HepG2 (cell line): ENCODE data around the gene PRELID1. TPM values are rescaled to one million over a fixed set of nuclear protein-coding genes. Genes with fewer than 3 reads are reported as not detected.

ENCODE experiments used
- ATAC-seq: fragments of 200-7000 bp; cut with Tn5 transposase; 3 replicates; pipeline ENCODE4 v1.9.1; 2020; ENCODE audit warnings: mild to moderate bottlenecking, moderate library complexity
- BruUV-seq: library from RNA; stranded (reverse); fragments of 400-500 nt; replicated peaks from 2 replicates; lab custom pipeline; 2021; lab: Mats Ljungman, UMichigan
- CTCF ChIA-PET: fragments of 300-600 bp; formaldehyde crosslinking; extraction: SDS; loops from one replicate; lab custom pipeline; 2021; ENCODE audit warnings: low total read pairs, inconsistent platforms, low intra/inter-chr PET ratio; lab: Yijun Ruan, JAX
- POLR2A ChIA-PET: fragments of 350-600 bp; sonication (Branson Sonifier 250); formaldehyde crosslinking; loops from one replicate; lab custom pipeline; 2020; ENCODE audit warnings: antibody characterized with exemption, inconsistent platforms; lab: Yijun Ruan, JAX
- DNase-seq: peaks from one replicate; pipeline ENCODE4 v3.0.0-alpha.2; 2015; ENCODE audit warnings: low spot score
- FAIRE-seq: peaks from 3 replicates; lab custom pipeline; 2011; peaks lifted over from hg19 to GRCh38; lab: Jason Lieb, UNC
- H2AFZ ChIP-seq: one replicate; pipeline ENCODE4 v1.6.1; 2011; ENCODE audit warnings: low read length, inconsistent platforms
- H3K27ac ChIP-seq: fragments of 300-600 bp; 3 replicates; pipeline ENCODE4 v1.8.0; 2011; ENCODE audit warnings: mixed run types, mild to moderate bottlenecking, mixed read lengths, low read length, inconsistent platforms; ENCODE audit not compliant: insufficient read depth; ENCODE audit errors: extremely low read length
- H3K27me3 ChIP-seq, 2 experiments: fragments of 200-600 bp in 1 of 2; 2 replicates in 1 of 2; 3 replicates in 1 of 2; pipeline versions ENCODE4 v1.6.0 to v1.8.0; 2011; ENCODE audit warnings: low read length in 2 of 2, mild to moderate bottlenecking in 2 of 2, moderate library complexity in 2 of 2, inconsistent platforms in 1 of 2; ENCODE audit not compliant: insufficient read depth in 2 of 2, control insufficient read depth in 1 of 2
- H3K36me3 ChIP-seq, 2 experiments: fragments of 200-600 bp in 1 of 2; replicated peaks in 1 of 2; 2 replicates in 1 of 2; 3 replicates in 1 of 2; pipeline versions ENCODE4 v1.5.1 to v1.8.0; 2011; ENCODE audit warnings: low read length in 2 of 2, inconsistent platforms in 1 of 2; ENCODE audit not compliant: insufficient read depth in 2 of 2, control insufficient read depth in 1 of 2
- H3K4me1 ChIP-seq: 2 replicates; pipeline ENCODE4 v1.5.1; 2012; ENCODE audit warnings: low read length, inconsistent platforms; ENCODE audit not compliant: insufficient read depth
- H3K4me2 ChIP-seq: 2 replicates; pipeline ENCODE4 v1.6.0; 2011; ENCODE audit warnings: low read depth, low read length, inconsistent platforms
- H3K4me3 ChIP-seq, 3 experiments: fragments of 200-600 bp in 1 of 3; sonication (generic), shearing (Covaris generic) in 1 of 3; replicated peaks in 1 of 3; 2 replicates each; pipeline ENCODE4 v1.5.1; 2011 to 2016; ENCODE audit warnings: low read length in 3 of 3, inconsistent platforms in 2 of 3, low read depth in 2 of 3, mild to moderate bottlenecking in 2 of 3, control low read depth in 1 of 3, mixed read lengths in 1 of 3; ENCODE audit not compliant: insufficient read depth in 1 of 3
- H3K79me2 ChIP-seq: one replicate; pipeline ENCODE4 v1.6.1; 2011; ENCODE audit warnings: low read length, inconsistent platforms; ENCODE audit not compliant: insufficient read depth
- H3K9ac ChIP-seq: 2 replicates; pipeline ENCODE4 v1.6.0; 2011; ENCODE audit warnings: mild to moderate bottlenecking, low read depth, low read length, inconsistent platforms; ENCODE audit not compliant: insufficient read depth
- H3K9me3 ChIP-seq: 2 replicates; pipeline ENCODE4 v1.5.1; 2012; ENCODE audit warnings: mild to moderate bottlenecking, low read length
- H4K20me1 ChIP-seq: 2 replicates; pipeline ENCODE4 v1.6.0; 2011; ENCODE audit warnings: inconsistent platforms, mild to moderate bottlenecking, low read length, moderate library complexity; ENCODE audit not compliant: insufficient read depth
- CBX2 ChIP-seq, 2 experiments: fragments of 200-600 bp in 1 of 2; sonication (generic); formaldehyde crosslinking in 1 of 2; IDR thresholded peaks; 2 replicates each; pipeline versions ENCODE4 v1.7.0 to v1.8.1; 2018 to 2022; ENCODE audit warnings: low read depth in 2 of 2, low read length in 1 of 2, mild to moderate bottlenecking in 1 of 2, missing genetic modification reagents in 1 of 2
- GATAD1 ChIP-seq: IDR thresholded peaks from 2 replicates; pipeline ENCODE4 v1.6.1; 2016; ENCODE audit warnings: missing genetic modification reagents, missing compliant biosample characterization
- SRF ChIP-seq: IDR thresholded peaks from 2 replicates; pipeline ENCODE4 v1.6.1; 2011; ENCODE audit warnings: mild to moderate bottlenecking, low read depth, low read length, moderate library complexity
- ZNF296 ChIP-seq: sonication (generic); formaldehyde crosslinking; conservative IDR thresholded peaks from 2 replicates; pipeline ENCODE4 v1.5.0; 2020; ENCODE audit warnings: mild to moderate bottlenecking, missing genetic modification reagents
- WGBS: methylation state at CpG from one replicate; pipeline ENCODE4 v1.1.6; 2017; ENCODE audit warnings: low lambda C conversion rate; 5-methylcytosine and 5-hydroxymethylcytosine counted together
- in situ Hi-C: cut with HindIII; loops from 2 replicates; pipeline ENCODE4 v1.10.0; 2017; ENCODE audit warnings: low pct_unique_long_range_greater_than_20kb; ENCODE audit not compliant: extremely low pct_ligation_motif_present
- intact Hi-C: fragments of 100-400 bp; cut with micrococcal nuclease; formaldehyde crosslinking; loops from one replicate; pipeline ENCODE4 v1.10.0; 2022; ENCODE audit not compliant: unreplicated experiment
- polyA plus RNA-seq, 8 experiments: library from polyadenylated mRNA; depleted of rRNA in 3 of 8; stranded (reverse) in 7 of 8; unstranded in 1 of 8; fragments of >200 nt; fragmentation: Illumina TruSeq in 4 of 8; extraction: Trizol in 4 of 8; gene quantifications; 2 replicates each; pipeline versions ENCODE4 v1.2.1 to v1.2.3, GENCODE V29; 2011 to 2016; ENCODE audit warnings: low read depth in 4 of 8, missing spikeins in 1 of 8, mixed read lengths in 1 of 8; ENCODE audit not compliant: insufficient read depth in 1 of 8
- total RNA-seq, 5 experiments: library from RNA; depleted of rRNA; stranded (reverse); fragments of >200 nt; fragmentation: Illumina TruSeq; extraction: Trizol; gene quantifications; 2 replicates each; pipeline ENCODE4 v1.2.3, GENCODE V29; 2016; ENCODE audit warnings: low read depth in 1 of 5
- TF ChIP-seq, protein P1 (sequence below): sonication (generic); formaldehyde crosslinking; IDR thresholded peaks from 2 replicates; pipeline ENCODE4 v1.5.1; 2020; ENCODE audit warnings: mild to moderate bottlenecking, moderate library complexity, missing genetic modification reagents
- TF ChIP-seq, protein P2 (sequence below): sonication (generic); formaldehyde crosslinking; IDR thresholded peaks from 2 replicates; pipeline ENCODE4 v1.5.0; 2020; ENCODE audit warnings: missing genetic modification reagents, mild to moderate bottlenecking, borderline replicate concordance
- TF ChIP-seq, protein P3 (sequence below), 2 experiments: fragments of 450-650 bp in 1 of 2; sonication (generic) in 1 of 2; formaldehyde crosslinking in 1 of 2; IDR thresholded peaks; 2 replicates each; pipeline versions ENCODE4 v1.6.1 to v1.8.0; 2016 to 2022; ENCODE audit warnings: antibody characterized with exemption in 1 of 2, mild to moderate bottlenecking in 1 of 2, missing genetic modification reagents in 1 of 2

The PRELID1 gene
- total and polyA plus RNA-seq, 2 of the 13 experiments (the other 11 are each of a cell fraction or from before 2014, with no cell fraction given): 250 to 271 TPM

DNA sequence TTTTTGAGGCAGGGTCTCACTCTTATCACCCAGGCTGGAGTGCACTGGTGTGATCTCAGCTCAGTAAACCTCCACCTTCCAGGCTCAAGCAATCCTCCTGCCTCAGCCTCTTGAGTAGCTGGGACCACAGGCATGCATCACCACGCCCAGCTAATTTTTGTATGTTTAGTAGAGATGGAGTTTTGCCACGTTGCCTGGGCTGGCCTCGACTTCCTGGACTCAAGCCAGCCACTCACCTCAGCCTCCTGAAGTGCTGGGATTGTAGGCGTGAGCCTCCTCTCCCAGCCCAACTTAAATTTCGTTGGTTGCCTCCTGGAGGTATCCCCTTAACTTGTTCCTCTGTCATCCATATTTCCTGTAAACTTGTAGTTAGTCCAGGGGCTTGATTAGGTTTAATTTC is 47.3 kb upstream of the PRELID1 start:
- Histone ChIP-seq H3K27me3 (peaks cover 0 to 4% of the 10 kb centered on the region in 2 experiments; a peak in 1 of 5 replicates), H3K4me2 (no peak overlapping the region), H2AFZ (no peak overlapping the region), H3K4me3 (no peak overlapping the region), H3K4me1 (no peaks in the 10 kb centered on the region), H3K9me3 (no peaks in the 10 kb centered on the region), H3K36me3 (no peaks in the 10 kb centered on the region), H3K79me2 (no peaks in the 10 kb centered on the region), H3K9ac (no peak overlapping the region), H4K20me1 (no peaks in the 10 kb centered on the region), H3K27ac (no peak overlapping the region)
- BruUV-seq: no TSS peak
- TF ChIP-seq ZNF296 (no peak), SRF (no peak), CBX2 (IDR thresholded peaks at IDR 0.05; ENCODE audit: low read depth, low read length) (no peak), CBX2 (CRISPR knock-in tag; IDR thresholded peaks at IDR 0.05; ENCODE audit: low read depth) (no peak), GATAD1 (no peak)
- TF ChIP-seq, protein P1, sequence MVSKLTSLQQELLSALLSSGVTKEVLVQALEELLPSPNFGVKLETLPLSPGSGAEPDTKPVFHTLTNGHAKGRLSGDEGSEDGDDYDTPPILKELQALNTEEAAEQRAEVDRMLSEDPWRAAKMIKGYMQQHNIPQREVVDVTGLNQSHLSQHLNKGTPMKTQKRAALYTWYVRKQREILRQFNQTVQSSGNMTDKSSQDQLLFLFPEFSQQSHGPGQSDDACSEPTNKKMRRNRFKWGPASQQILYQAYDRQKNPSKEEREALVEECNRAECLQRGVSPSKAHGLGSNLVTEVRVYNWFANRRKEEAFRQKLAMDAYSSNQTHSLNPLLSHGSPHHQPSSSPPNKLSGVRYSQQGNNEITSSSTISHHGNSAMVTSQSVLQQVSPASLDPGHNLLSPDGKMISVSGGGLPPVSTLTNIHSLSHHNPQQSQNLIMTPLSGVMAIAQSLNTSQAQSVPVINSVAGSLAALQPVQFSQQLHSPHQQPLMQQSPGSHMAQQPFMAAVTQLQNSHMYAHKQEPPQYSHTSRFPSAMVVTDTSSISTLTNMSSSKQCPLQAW (CRISPR knock-in tag): no peak
- TF ChIP-seq, protein P2, sequence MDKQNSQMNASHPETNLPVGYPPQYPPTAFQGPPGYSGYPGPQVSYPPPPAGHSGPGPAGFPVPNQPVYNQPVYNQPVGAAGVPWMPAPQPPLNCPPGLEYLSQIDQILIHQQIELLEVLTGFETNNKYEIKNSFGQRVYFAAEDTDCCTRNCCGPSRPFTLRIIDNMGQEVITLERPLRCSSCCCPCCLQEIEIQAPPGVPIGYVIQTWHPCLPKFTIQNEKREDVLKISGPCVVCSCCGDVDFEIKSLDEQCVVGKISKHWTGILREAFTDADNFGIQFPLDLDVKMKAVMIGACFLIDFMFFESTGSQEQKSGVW (CRISPR knock-in tag): no peak
- TF ChIP-seq, protein P3, sequence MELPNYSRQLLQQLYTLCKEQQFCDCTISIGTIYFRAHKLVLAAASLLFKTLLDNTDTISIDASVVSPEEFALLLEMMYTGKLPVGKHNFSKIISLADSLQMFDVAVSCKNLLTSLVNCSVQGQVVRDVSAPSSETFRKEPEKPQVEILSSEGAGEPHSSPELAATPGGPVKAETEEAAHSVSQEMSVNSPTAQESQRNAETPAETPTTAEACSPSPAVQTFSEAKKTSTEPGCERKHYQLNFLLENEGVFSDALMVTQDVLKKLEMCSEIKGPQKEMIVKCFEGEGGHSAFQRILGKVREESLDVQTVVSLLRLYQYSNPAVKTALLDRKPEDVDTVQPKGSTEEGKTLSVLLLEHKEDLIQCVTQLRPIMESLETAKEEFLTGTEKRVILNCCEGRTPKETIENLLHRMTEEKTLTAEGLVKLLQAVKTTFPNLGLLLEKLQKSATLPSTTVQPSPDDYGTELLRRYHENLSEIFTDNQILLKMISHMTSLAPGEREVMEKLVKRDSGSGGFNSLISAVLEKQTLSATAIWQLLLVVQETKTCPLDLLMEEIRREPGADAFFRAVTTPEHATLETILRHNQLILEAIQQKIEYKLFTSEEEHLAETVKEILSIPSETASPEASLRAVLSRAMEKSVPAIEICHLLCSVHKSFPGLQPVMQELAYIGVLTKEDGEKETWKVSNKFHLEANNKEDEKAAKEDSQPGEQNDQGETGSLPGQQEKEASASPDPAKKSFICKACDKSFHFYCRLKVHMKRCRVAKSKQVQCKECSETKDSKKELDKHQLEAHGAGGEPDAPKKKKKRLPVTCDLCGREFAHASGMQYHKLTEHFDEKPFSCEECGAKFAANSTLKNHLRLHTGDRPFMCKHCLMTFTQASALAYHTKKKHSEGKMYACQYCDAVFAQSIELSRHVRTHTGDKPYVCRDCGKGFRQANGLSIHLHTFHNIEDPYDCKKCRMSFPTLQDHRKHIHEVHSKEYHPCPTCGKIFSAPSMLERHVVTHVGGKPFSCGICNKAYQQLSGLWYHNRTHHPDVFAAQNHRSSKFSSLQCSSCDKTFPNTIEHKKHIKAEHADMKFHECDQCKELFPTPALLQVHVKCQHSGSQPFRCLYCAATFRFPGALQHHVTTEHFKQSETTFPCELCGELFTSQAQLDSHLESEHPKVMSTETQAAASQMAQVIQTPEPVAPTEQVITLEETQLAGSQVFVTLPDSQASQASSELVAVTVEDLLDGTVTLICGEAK (IDR thresholded peaks at IDR 0.05): no peak
- TF ChIP-seq, protein P3 (CRISPR knock-in tag; IDR thresholded peaks at IDR 0.05): no peak
- no peak for DNase-seq
- in situ Hi-C loops: no loop called here
- WGBS: 12% methylated on average over 5 of the region's 5 CpGs
- POLR2A ChIA-PET: interaction anchor here (0.6 kb wide), 1 partner anchor 198 kb away, joined by 3 read pairs; no protein-coding TSS in a partner anchor
- intact Hi-C loops: no loop called here
- FAIRE-seq: no peak
- CTCF ChIA-PET: no interaction called here
- ATAC-seq: no peak
